Adrenal gland (tissue), 5 donors: Measurements from ENCODE around the gene RACK1.

Source experiments
- POLR2A ChIP-seq, 2 donors: fragments of 450-650 bp; IDR thresholded peaks; one replicate each; pipeline ENCODE4 v1.6.1; 2017; ENCODE audit warnings: antibody characterized with exemption in 2 of 2, mild to moderate bottlenecking in 2 of 2, moderate library complexity in 1 of 2
- TF ChIP-seq, protein P1 (sequence below), 6 experiments: fragments of 450-650 bp in 4 of 6; fragments of 200-600 bp in 2 of 6; sonication (generic) in 1 of 6; IDR thresholded peaks; 1 replicate in 5 of 6; 2 replicates in 1 of 6; pipeline versions ENCODE4 v1.5.1 to v1.8.0; 2016 to 2021; ENCODE audit warnings: antibody characterized with exemption in 6 of 6, mild to moderate bottlenecking in 2 of 6, moderate library complexity in 1 of 6
- donor health status: DM: no; HTN: no; CAD: no.

DNA sequence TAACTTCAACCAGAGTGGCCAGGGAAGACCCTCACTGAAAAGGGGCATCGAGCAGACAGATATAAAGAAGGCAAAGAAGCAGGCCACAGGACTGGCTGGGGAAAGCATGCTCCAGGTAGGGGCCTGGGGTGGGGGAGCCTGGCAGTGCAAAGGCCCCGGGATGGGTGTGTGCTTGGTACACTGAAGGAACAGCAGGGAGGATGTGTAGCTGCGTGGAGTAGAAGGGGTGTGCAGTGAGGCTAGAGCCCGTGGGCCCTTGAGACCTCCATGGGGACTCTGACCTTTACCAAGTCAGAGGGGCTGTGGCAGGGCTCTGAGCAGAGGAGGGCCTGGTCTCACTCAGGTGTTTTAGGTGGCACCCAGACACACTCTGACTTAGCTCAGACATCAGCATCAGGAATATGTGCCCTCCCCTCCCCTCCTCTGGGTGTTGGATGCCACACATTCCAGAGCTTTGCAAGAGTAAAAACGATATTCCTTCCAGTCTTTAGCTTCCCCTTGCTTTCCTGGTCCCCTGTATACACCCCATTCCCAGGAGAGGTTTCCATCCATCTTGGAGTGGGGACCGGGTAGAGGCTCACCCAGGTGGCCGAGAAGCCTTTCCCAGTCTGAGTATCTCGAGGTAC is 46.3 kb downstream of the RACK1 start:
- TF ChIP-seq, protein P1, sequence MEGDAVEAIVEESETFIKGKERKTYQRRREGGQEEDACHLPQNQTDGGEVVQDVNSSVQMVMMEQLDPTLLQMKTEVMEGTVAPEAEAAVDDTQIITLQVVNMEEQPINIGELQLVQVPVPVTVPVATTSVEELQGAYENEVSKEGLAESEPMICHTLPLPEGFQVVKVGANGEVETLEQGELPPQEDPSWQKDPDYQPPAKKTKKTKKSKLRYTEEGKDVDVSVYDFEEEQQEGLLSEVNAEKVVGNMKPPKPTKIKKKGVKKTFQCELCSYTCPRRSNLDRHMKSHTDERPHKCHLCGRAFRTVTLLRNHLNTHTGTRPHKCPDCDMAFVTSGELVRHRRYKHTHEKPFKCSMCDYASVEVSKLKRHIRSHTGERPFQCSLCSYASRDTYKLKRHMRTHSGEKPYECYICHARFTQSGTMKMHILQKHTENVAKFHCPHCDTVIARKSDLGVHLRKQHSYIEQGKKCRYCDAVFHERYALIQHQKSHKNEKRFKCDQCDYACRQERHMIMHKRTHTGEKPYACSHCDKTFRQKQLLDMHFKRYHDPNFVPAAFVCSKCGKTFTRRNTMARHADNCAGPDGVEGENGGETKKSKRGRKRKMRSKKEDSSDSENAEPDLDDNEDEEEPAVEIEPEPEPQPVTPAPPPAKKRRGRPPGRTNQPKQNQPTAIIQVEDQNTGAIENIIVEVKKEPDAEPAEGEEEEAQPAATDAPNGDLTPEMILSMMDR (IDR thresholded peaks at IDR 0.05) = no peak
- no peak for TF ChIP-seq POLR2A (IDR thresholded peaks at IDR 0.05)
